ENCODE measurements around the gene CNTNAP2. TPM values are rescaled to one million over a fixed set of nuclear protein-coding genes. Genes with fewer than 3 reads are reported as not detected.

The CNTNAP2 gene
- total and polyA plus RNA-seq, 2 experiments from 2014 or later = not detected

- Histone ChIP-seq H3F3A (ENCODE audit: insufficient read depth) (no peaks in the 10 kb centered on the region), H3K9ac (no peak overlapping the region), H3K79me2 (ENCODE audit: insufficient read depth) (no peaks in the 10 kb centered on the region), H3K4me3 (no peak overlapping the region), H3K27ac (no peak overlapping the region), H3K4me1 (ENCODE audit: insufficient read depth) (no peaks in the 10 kb centered on the region), H4K20me1 (ENCODE audit: insufficient read depth) (no peaks in the 10 kb centered on the region), H3K4me2 (ENCODE audit: unreplicated experiment) (no peak overlapping the region), H3K36me3 (ENCODE audit: low read depth) (no peaks in the 10 kb centered on the region), H2AFZ (no peak overlapping the region), H3K9me2 (ENCODE audit: insufficient read depth) (no peaks in the 10 kb centered on the region), H3K27me3 (replicated peaks; ENCODE audit: insufficient read depth) (no peaks in the 10 kb centered on the region), H3K9me3 (ENCODE audit: low read depth) (no peaks in the 10 kb centered on the region)
- in situ Hi-C loops (cut with MboI) = no loop called here
- 31 to 42% methylated on average over 1 of the region's 1 CpG for WGBS, 2 experiments (ENCODE audit: low coverage in 1 of 2, low lambda C conversion rate in 2 of 2, missing lambda C conversion rate in 2 of 2)
- DNase-seq = no peak
- TF ChIP-seq EZH2phosphoT487 (IDR thresholded peaks at IDR 0.05; ENCODE audit: insufficient read depth, low read depth) = no peak
- no peak for TF ChIP-seq EZH2 (IDR thresholded peaks at IDR 0.05; ENCODE audit: insufficient read depth, poor library complexity, severe bottlenecking)
Measured at GRCh38 chr7:146387140-146387539, 270.5 kb downstream of the CNTNAP2 start.

DNA sequence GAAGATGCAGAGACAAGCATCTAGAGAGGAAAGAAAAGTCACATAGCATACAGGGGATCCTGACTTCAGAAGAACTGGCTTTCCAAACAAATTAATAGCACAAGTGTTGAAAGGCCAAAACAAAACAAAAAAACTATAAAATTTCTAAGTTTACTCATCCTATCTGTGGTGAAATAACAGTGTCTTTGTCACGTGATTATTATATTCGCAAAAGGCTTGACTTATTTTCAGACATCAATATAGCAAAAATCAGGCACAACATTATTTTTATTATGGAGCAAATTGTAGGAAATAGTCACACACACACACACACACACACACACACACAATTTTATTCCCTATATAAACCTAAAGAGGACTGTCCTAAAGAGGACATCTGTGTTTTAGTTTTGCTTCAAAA, 272.3 kb downstream of the CNTNAP2 start:
- DNase-seq = no peak
- H3K4me2 ChIP-seq (ENCODE audit: unreplicated experiment) = no peak overlapping the region
- H3K27ac ChIP-seq = no peak overlapping the region
- H3K36me3 ChIP-seq (ENCODE audit: low read depth) = no peaks in the 10 kb centered on the region
- H3K9me3 ChIP-seq (ENCODE audit: low read depth) = no peaks in the 10 kb centered on the region
- no peaks in the 10 kb centered on the region for H3K9me2 ChIP-seq (ENCODE audit: insufficient read depth)
- H3K9ac ChIP-seq = no peak overlapping the region
- H3K79me2 ChIP-seq (ENCODE audit: insufficient read depth) = no peaks in the 10 kb centered on the region
- 11 to 24% methylated on average over 2 of the region's 2 CpGs for WGBS, 2 experiments (ENCODE audit: low coverage in 1 of 2, low lambda C conversion rate in 2 of 2, missing lambda C conversion rate in 2 of 2)
- in situ Hi-C loops (cut with MboI) = no loop called here
- no peaks in the 10 kb centered on the region for H3K27me3 ChIP-seq (replicated peaks; ENCODE audit: insufficient read depth)
- TF ChIP-seq EZH2 (IDR thresholded peaks at IDR 0.05; ENCODE audit: insufficient read depth, poor library complexity, severe bottlenecking) = no peak
- TF ChIP-seq EZH2phosphoT487 (IDR thresholded peaks at IDR 0.05; ENCODE audit: insufficient read depth, low read depth) = no peak
- no peaks in the 10 kb centered on the region for H4K20me1 ChIP-seq (ENCODE audit: insufficient read depth)
- H3K4me3 ChIP-seq = no peak overlapping the region
- H3F3A ChIP-seq (ENCODE audit: insufficient read depth) = no peaks in the 10 kb centered on the region
- H2AFZ ChIP-seq = no peak overlapping the region
- no peaks in the 10 kb centered on the region for H3K4me1 ChIP-seq (ENCODE audit: insufficient read depth)

DNA sequence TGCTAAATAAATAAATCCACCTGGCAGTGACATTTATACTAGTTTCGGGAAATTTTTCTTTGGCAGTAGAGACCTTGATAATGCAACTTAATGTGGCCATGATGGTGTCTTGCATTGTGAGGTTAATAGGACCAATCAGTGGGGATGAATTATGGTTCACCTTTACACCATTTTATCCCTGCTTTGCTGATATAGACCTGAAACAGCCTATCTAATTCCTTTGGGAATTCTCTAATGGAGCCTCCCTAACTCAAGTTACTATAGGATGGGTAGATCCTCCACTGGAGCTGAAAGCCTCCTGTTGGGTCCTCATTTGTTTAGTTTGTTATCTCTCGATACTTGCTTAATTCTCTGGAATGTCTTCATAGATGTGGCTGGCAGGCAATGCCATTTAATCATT, 276.7 kb downstream of the CNTNAP2 start:
- Histone ChIP-seq H3K4me3 (no peak overlapping the region), H3K79me2 (ENCODE audit: insufficient read depth) (no peaks in the 10 kb centered on the region), H3K27ac (no peak overlapping the region), H3K36me3 (ENCODE audit: low read depth) (no peaks in the 10 kb centered on the region), H3K9me2 (ENCODE audit: insufficient read depth) (no peaks in the 10 kb centered on the region), H4K20me1 (ENCODE audit: insufficient read depth) (no peaks in the 10 kb centered on the region), H3K9ac (no peak overlapping the region), H3K4me1 (ENCODE audit: insufficient read depth) (no peaks in the 10 kb centered on the region), H2AFZ (no peak overlapping the region), H3K4me2 (ENCODE audit: unreplicated experiment) (no peak overlapping the region), H3K27me3 (replicated peaks; ENCODE audit: insufficient read depth) (no peaks in the 10 kb centered on the region), H3K9me3 (ENCODE audit: low read depth) (no peaks in the 10 kb centered on the region), H3F3A (ENCODE audit: insufficient read depth) (no peaks in the 10 kb centered on the region)
- 14 to 26% methylated on average over 2 of the region's 2 CpGs for WGBS, 2 experiments (ENCODE audit: low coverage in 1 of 2, low lambda C conversion rate in 2 of 2, missing lambda C conversion rate in 2 of 2)
- in situ Hi-C loops (cut with MboI) = no loop called here
- no peak for TF ChIP-seq EZH2 (IDR thresholded peaks at IDR 0.05; ENCODE audit: insufficient read depth, poor library complexity, severe bottlenecking)
- no peak for TF ChIP-seq EZH2phosphoT487 (IDR thresholded peaks at IDR 0.05; ENCODE audit: insufficient read depth, low read depth)
- DNase-seq = no peak

GRCh38 chr7:146397141-146397540, 280.5 kb downstream of the CNTNAP2 start:
- Histone ChIP-seq H2AFZ (no peak overlapping the region), H3K9me2 (ENCODE audit: insufficient read depth) (no peaks in the 10 kb centered on the region)

GRCh38 chr7:146401939-146402338, 285.3 kb downstream of the CNTNAP2 start:
- Histone ChIP-seq H3K9me3 (ENCODE audit: low read depth) (peaks cover 12% of the 10 kb centered on the region), H3K79me2 (ENCODE audit: insufficient read depth) (no peaks in the 10 kb centered on the region), H3K27ac (no peak overlapping the region), H3K4me2 (ENCODE audit: unreplicated experiment) (no peak overlapping the region), H3K9ac (no peak overlapping the region), H3K9me2 (ENCODE audit: insufficient read depth) (no peaks in the 10 kb centered on the region), H3K4me3 (no peak overlapping the region), H3K36me3 (ENCODE audit: low read depth) (no peaks in the 10 kb centered on the region), H3K4me1 (ENCODE audit: insufficient read depth) (no peaks in the 10 kb centered on the region), H3F3A (ENCODE audit: insufficient read depth) (no peaks in the 10 kb centered on the region), H2AFZ (no peak overlapping the region), H3K27me3 (replicated peaks; ENCODE audit: insufficient read depth) (no peaks in the 10 kb centered on the region), H4K20me1 (ENCODE audit: insufficient read depth) (no peaks in the 10 kb centered on the region; the same call in 1 of the 2 replicates)
- 27 to 31% methylated on average over 3 of the region's 3 CpGs for WGBS, 2 experiments (ENCODE audit: low coverage in 1 of 2, low lambda C conversion rate in 2 of 2, missing lambda C conversion rate in 2 of 2)
- in situ Hi-C loops (cut with MboI) = no loop called here
- TF ChIP-seq EZH2phosphoT487 (IDR thresholded peaks at IDR 0.05; ENCODE audit: insufficient read depth, low read depth) (no peak), EZH2 (IDR thresholded peaks at IDR 0.05; ENCODE audit: insufficient read depth, poor library complexity, severe bottlenecking) (no peak)
- DNase-seq = no peak

More at GRCh38 chr7:146397141-146397540, 280.5 kb downstream of the CNTNAP2 start:
- no peaks in the 10 kb centered on the region for H3K4me1 ChIP-seq (ENCODE audit: insufficient read depth)
- H3K4me2 ChIP-seq (ENCODE audit: unreplicated experiment) = no peak overlapping the region
- H3K4me3 ChIP-seq = no peak overlapping the region
- H3K9ac ChIP-seq = no peak overlapping the region
- no peaks in the 10 kb centered on the region; the same call in 1 of the 2 replicates for H4K20me1 ChIP-seq (ENCODE audit: insufficient read depth)
- 26 to 27% methylated on average over 1 of the region's 1 CpG for WGBS, 2 experiments (ENCODE audit: low coverage in 1 of 2, low lambda C conversion rate in 2 of 2, missing lambda C conversion rate in 2 of 2)
- H3F3A ChIP-seq (ENCODE audit: insufficient read depth) = no peaks in the 10 kb centered on the region
- DNase-seq = no peak
- H3K9me3 ChIP-seq (ENCODE audit: low read depth) = no peaks in the 10 kb centered on the region
- no peak for TF ChIP-seq EZH2phosphoT487 (IDR thresholded peaks at IDR 0.05; ENCODE audit: insufficient read depth, low read depth)
- H3K27ac ChIP-seq = no peak overlapping the region
- no peaks in the 10 kb centered on the region for H3K79me2 ChIP-seq (ENCODE audit: insufficient read depth)
- in situ Hi-C loops (cut with MboI) = no loop called here
- H3K36me3 ChIP-seq (ENCODE audit: low read depth) = no peaks in the 10 kb centered on the region
- H3K27me3 ChIP-seq (replicated peaks; ENCODE audit: insufficient read depth) = no peaks in the 10 kb centered on the region

Measured in GM23248 (cell line).